Loucy (cell line): ENCODE results near the gene TRHDE.

ENCODE experiments used
- H2AFZ ChIP-seq: fragments of 200-600 bp; sonication (generic); 2 replicates; pipeline ENCODE4 v1.6.0; 2016; ENCODE audit warnings: antibody characterized with exemption, mild to moderate bottlenecking, low read length, moderate library complexity
- H3F3A ChIP-seq: fragments of 200-600 bp; 2 replicates; pipeline ENCODE4 v1.6.0; 2016; ENCODE audit warnings: antibody characterized with exemption, low read depth, mild to moderate bottlenecking
- H3K27me3 ChIP-seq: fragments of 200-600 bp; sonication (generic); 2 replicates; pipeline ENCODE4 v1.6.1; 2014; ENCODE audit warnings: low read length, mild to moderate bottlenecking; ENCODE audit not compliant: insufficient read depth, poor library complexity, severe bottlenecking
- H3K36me3 ChIP-seq: fragments of 200-600 bp; sonication (generic); 2 replicates; pipeline ENCODE4 v1.6.1; 2016; ENCODE audit warnings: low read length; ENCODE audit not compliant: insufficient read depth
- H3K4me1 ChIP-seq: fragments of 200-600 bp; sonication (generic); 2 replicates; pipeline ENCODE4 v1.5.1; 2014; ENCODE audit warnings: low read length, mild to moderate bottlenecking; ENCODE audit not compliant: insufficient read depth, poor library complexity, severe bottlenecking
- H3K4me2 ChIP-seq: fragments of 200-600 bp; sonication (generic); 2 replicates; pipeline ENCODE4 v1.6.0; 2014; ENCODE audit warnings: antibody characterized with exemption, low read length, low read depth, mild to moderate bottlenecking; ENCODE audit not compliant: poor library complexity, severe bottlenecking
- H3K4me3 ChIP-seq: fragments of 200-600 bp; sonication (generic); 2 replicates; pipeline ENCODE4 v1.5.1; 2014; ENCODE audit warnings: low read length, mild to moderate bottlenecking, mixed read lengths; ENCODE audit not compliant: poor library complexity, severe bottlenecking
- H3K79me2 ChIP-seq: fragments of 200-600 bp; sonication (generic); 2 replicates; pipeline ENCODE4 v1.6.1; 2014; ENCODE audit warnings: low read length; ENCODE audit not compliant: insufficient read depth
- H3K9ac ChIP-seq: fragments of 200-600 bp; sonication (generic); 2 replicates; pipeline ENCODE4 v1.6.0; 2014; ENCODE audit warnings: mild to moderate bottlenecking, low read depth, low read length, moderate library complexity; ENCODE audit not compliant: poor library complexity, severe bottlenecking
- H3K9me2 ChIP-seq: fragments of 200-600 bp; sonication (generic); replicated peaks from 2 replicates; pipeline ENCODE4 v1.6.1; 2016; ENCODE audit warnings: low read depth, low read length, mixed read lengths
- H3K9me3 ChIP-seq: fragments of 200-600 bp; sonication (generic); 2 replicates; pipeline ENCODE4 v1.6.1; 2014; ENCODE audit warnings: mild to moderate bottlenecking, antibody characterized with exemption, low read length, low read depth; ENCODE audit not compliant: insufficient read depth
- H4K20me1 ChIP-seq: fragments of 200-600 bp; sonication (generic); 2 replicates; pipeline ENCODE4 v1.6.0; 2014; ENCODE audit warnings: antibody characterized with exemption, low read length, mild to moderate bottlenecking; ENCODE audit not compliant: insufficient read depth, poor library complexity, severe bottlenecking
- CTCF ChIP-seq: fragments of 200-600 bp; sonication (generic); conservative IDR thresholded peaks from 2 replicates; pipeline ENCODE4 v1.5.1; 2014; ENCODE audit warnings: mild to moderate bottlenecking, antibody characterized with exemption, low read length
- EZH2phosphoT487 ChIP-seq: fragments of 200-600 bp; IDR thresholded peaks from 2 replicates; pipeline ENCODE4 v1.6.1; 2018; ENCODE audit warnings: antibody characterized with exemption, mild to moderate bottlenecking, moderate library complexity, borderline replicate concordance

Gene TRHDE

GRCh38 chr12:72467985-72468384 is 195.8 kb downstream of the TRHDE start:
- Histone ChIP-seq H3K4me1 (no peaks in the 10 kb centered on the region), H3F3A (no peaks in the 10 kb centered on the region), H3K9ac (no peak overlapping the region), H3K9me3 (no peaks in the 10 kb centered on the region), H3K27me3 (no peaks in the 10 kb centered on the region), H3K4me3 (no peak overlapping the region), H4K20me1 (no peaks in the 10 kb centered on the region), H2AFZ (no peak overlapping the region), H3K9me2 (no peaks in the 10 kb centered on the region), H3K36me3 (no peaks in the 10 kb centered on the region), H3K79me2 (no peaks in the 10 kb centered on the region), H3K4me2 (no peak overlapping the region)
- TF ChIP-seq CTCF = no peak
- TF ChIP-seq EZH2phosphoT487 = no peak

GRCh38 chr12:72468505-72468904 is 196.3 kb downstream of the TRHDE start:
- H3K9me2 ChIP-seq = no peaks in the 10 kb centered on the region

GRCh38 chr12:72471806-72472205 is 199.6 kb downstream of the TRHDE start:
- H3F3A ChIP-seq = no peaks in the 10 kb centered on the region
- no peak for TF ChIP-seq EZH2phosphoT487
- TF ChIP-seq CTCF = no peak
- H3K9ac ChIP-seq = no peak overlapping the region

More at GRCh38 chr12:72468505-72468904, 196.3 kb downstream of the TRHDE start:
- no peaks in the 10 kb centered on the region for H3K27me3 ChIP-seq
- H3K79me2 ChIP-seq = no peaks in the 10 kb centered on the region
- H2AFZ ChIP-seq = no peak overlapping the region
- no peak overlapping the region for H3K9ac ChIP-seq
- H3K4me1 ChIP-seq = no peaks in the 10 kb centered on the region
- no peak for TF ChIP-seq CTCF
- no peak for TF ChIP-seq EZH2phosphoT487
- H3K36me3 ChIP-seq = no peaks in the 10 kb centered on the region
- no peaks in the 10 kb centered on the region for H3K9me3 ChIP-seq
- no peak overlapping the region for H3K4me2 ChIP-seq
- no peaks in the 10 kb centered on the region for H3F3A ChIP-seq
- H4K20me1 ChIP-seq = no peaks in the 10 kb centered on the region
- no peak overlapping the region for H3K4me3 ChIP-seq

More at GRCh38 chr12:72471806-72472205, 199.6 kb downstream of the TRHDE start:
- H3K4me1 ChIP-seq = no peaks in the 10 kb centered on the region
- H4K20me1 ChIP-seq = no peaks in the 10 kb centered on the region
- no peaks in the 10 kb centered on the region for H3K79me2 ChIP-seq
- H3K9me3 ChIP-seq = no peaks in the 10 kb centered on the region
- no peak overlapping the region for H3K4me3 ChIP-seq
- H3K36me3 ChIP-seq = no peaks in the 10 kb centered on the region
- no peaks in the 10 kb centered on the region for H3K27me3 ChIP-seq
- H3K9me2 ChIP-seq = no peaks in the 10 kb centered on the region
- no peak overlapping the region for H3K4me2 ChIP-seq
- H2AFZ ChIP-seq = no peak overlapping the region
